ENCODE results near the gene TMEM213. TPM values are rescaled to one million over a fixed set of nuclear protein-coding genes. Genes with fewer than 3 reads are reported as not detected.

The TMEM213 gene
- total RNA-seq, 1 donor from 2014 or later, result not detected

GRCh38 chr7:138753150-138753518, 44.7 kb upstream of the TMEM213 start:
- no peaks in the 10 kb centered on the region for H3K27me3 ChIP-seq (ENCODE audit: insufficient read depth, low read length)
- H3K4me1 ChIP-seq (ENCODE audit: insufficient read depth, low read length), result no peaks in the 10 kb centered on the region
- H3K9me3 ChIP-seq (ENCODE audit: insufficient read depth, low read depth, low read length), result no peaks in the 10 kb centered on the region
- Mint-ChIP-seq H3K27ac (ENCODE audit: unreplicated experiment) (no peak overlapping the region), H3K4me1 (ENCODE audit: low read depth, unreplicated experiment) (peaks cover 34% of the 10 kb centered on the region), H3K36me3 (ENCODE audit: low read depth, unreplicated experiment) (no peaks in the 10 kb centered on the region), H3K4me3 (ENCODE audit: unreplicated experiment) (no peak overlapping the region), H3K9me3 (ENCODE audit: unreplicated experiment) (peaks cover 2% of the 10 kb centered on the region), H3K27me3 (ENCODE audit: low read depth, unreplicated experiment) (peaks cover 8% of the 10 kb centered on the region)
- TF ChIP-seq EZH2 (IDR thresholded peaks at IDR 0.05; ENCODE audit: insufficient read depth, low read length), result no peak
- no peak for TF ChIP-seq CTCF (IDR thresholded peaks at IDR 0.05; ENCODE audit: insufficient read depth, low read depth, low read length)
- no peaks in the 10 kb centered on the region for H4K20me1 ChIP-seq (ENCODE audit: insufficient read depth, low read length)
- H3K36me3 ChIP-seq (ENCODE audit: insufficient read depth, low read length), result no peaks in the 10 kb centered on the region
- DNase-seq (ENCODE audit: low read depth) (no peak), FAIRE-seq (no peak)
- no peak overlapping the region for H3K4me3 ChIP-seq (ENCODE audit: insufficient read depth, low read depth, low read length)
- H3K27ac ChIP-seq (ENCODE audit: low read depth, low read length), result no peak overlapping the region
- H3K4me2 ChIP-seq (ENCODE audit: low read length), result no peak overlapping the region
- no peaks in the 10 kb centered on the region for H3K79me2 ChIP-seq (ENCODE audit: insufficient read depth, low read length)
- H2AFZ ChIP-seq (ENCODE audit: low read depth, low read length), result no peak overlapping the region
- H3K9ac ChIP-seq (ENCODE audit: low read length), result no peak overlapping the region

- H3K4me1 ChIP-seq (ENCODE audit: insufficient read depth, low read length), result no peaks in the 10 kb centered on the region
- no peak overlapping the region for H3K4me3 ChIP-seq (ENCODE audit: insufficient read depth, low read depth, low read length)
- H3K9ac ChIP-seq (ENCODE audit: low read length), result no peak overlapping the region
- peak overlapping the region; percentile 21 for H3K27ac Mint-ChIP-seq (ENCODE audit: unreplicated experiment)
- TF ChIP-seq EZH2 (IDR thresholded peaks at IDR 0.05; ENCODE audit: insufficient read depth, low read length), result no peak
- TF ChIP-seq CTCF (IDR thresholded peaks at IDR 0.05; ENCODE audit: insufficient read depth, low read depth, low read length), result no peak
- no peak overlapping the region for H3K4me3 Mint-ChIP-seq (ENCODE audit: unreplicated experiment)
- H3K36me3 ChIP-seq (ENCODE audit: insufficient read depth, low read length), result no peaks in the 10 kb centered on the region
- no peak overlapping the region for H2AFZ ChIP-seq (ENCODE audit: low read depth, low read length)
- H4K20me1 ChIP-seq (ENCODE audit: insufficient read depth, low read length), result no peaks in the 10 kb centered on the region
- no peak overlapping the region for H3K27ac ChIP-seq (ENCODE audit: low read depth, low read length)
- H3K79me2 ChIP-seq (ENCODE audit: insufficient read depth, low read length), result no peaks in the 10 kb centered on the region
- H3K9me3 ChIP-seq (ENCODE audit: insufficient read depth, low read depth, low read length), result no peaks in the 10 kb centered on the region
- H3K4me1 Mint-ChIP-seq (ENCODE audit: low read depth, unreplicated experiment), result peaks cover 34% of the 10 kb centered on the region
- no peaks in the 10 kb centered on the region for H3K27me3 ChIP-seq (ENCODE audit: insufficient read depth, low read length)
- DNase-seq (ENCODE audit: low read depth) (no peak), FAIRE-seq (no peak)
- no peaks in the 10 kb centered on the region for H3K36me3 Mint-ChIP-seq (ENCODE audit: low read depth, unreplicated experiment)
- H3K27me3 Mint-ChIP-seq (ENCODE audit: low read depth, unreplicated experiment), result peaks cover 8% of the 10 kb centered on the region
- peaks cover 2% of the 10 kb centered on the region for H3K9me3 Mint-ChIP-seq (ENCODE audit: unreplicated experiment)
- no peak overlapping the region for H3K4me2 ChIP-seq (ENCODE audit: low read length)
These were observed 44.2 kb upstream of the TMEM213 start for GRCh38 chr7:138753610-138754009.

GRCh38 chr7:138755331-138755747, 42.5 kb upstream of the TMEM213 start:
- Histone ChIP-seq H3K9me3 (ENCODE audit: insufficient read depth, low read depth, low read length) (no peaks in the 10 kb centered on the region), H3K27me3 (ENCODE audit: insufficient read depth, low read length) (no peaks in the 10 kb centered on the region), H3K4me3 (ENCODE audit: insufficient read depth, low read depth, low read length) (no peak overlapping the region), H4K20me1 (ENCODE audit: insufficient read depth, low read length) (no peaks in the 10 kb centered on the region), H3K79me2 (ENCODE audit: insufficient read depth, low read length) (no peaks in the 10 kb centered on the region), H3K4me2 (ENCODE audit: low read length) (no peak overlapping the region), H3K36me3 (ENCODE audit: insufficient read depth, low read length) (no peaks in the 10 kb centered on the region), H3K4me1 (ENCODE audit: insufficient read depth, low read length) (no peaks in the 10 kb centered on the region), H3K27ac (ENCODE audit: low read depth, low read length) (no peak overlapping the region), H2AFZ (ENCODE audit: low read depth, low read length) (no peak overlapping the region), H3K9ac (ENCODE audit: low read length) (no peak overlapping the region)
- TF ChIP-seq CTCF (IDR thresholded peaks at IDR 0.05; ENCODE audit: insufficient read depth, low read depth, low read length), result no peak
- TF ChIP-seq EZH2 (IDR thresholded peaks at IDR 0.05; ENCODE audit: insufficient read depth, low read length), result no peak
- H3K4me1 Mint-ChIP-seq (ENCODE audit: low read depth, unreplicated experiment), result peaks cover 34% of the 10 kb centered on the region
- H3K9me3 Mint-ChIP-seq (ENCODE audit: unreplicated experiment), result peaks cover 2% of the 10 kb centered on the region
- DNase-seq (ENCODE audit: low read depth) (peak; percentile 36), FAIRE-seq (no peak)
- peak overlapping the region; percentile 5 for H3K4me3 Mint-ChIP-seq (ENCODE audit: unreplicated experiment)
- peaks cover 3% of the 10 kb centered on the region for H3K27me3 Mint-ChIP-seq (ENCODE audit: low read depth, unreplicated experiment)
- H3K36me3 Mint-ChIP-seq (ENCODE audit: low read depth, unreplicated experiment), result no peaks in the 10 kb centered on the region
- H3K27ac Mint-ChIP-seq (ENCODE audit: unreplicated experiment), result peak overlapping the region; percentile 36
